Activated CD4-positive, alpha-beta T cell treated with anti-CD3 and anti-CD28 coated beads, Interleukin-2, amount 50 U/mL, for 4 hours (primary cell): Measurements from ENCODE around the gene ADO.
A peak's percentile ranks its signal among the peaks of the same experiment; 100 is the strongest.

Experiments
- DNase-seq, 2 experiments: peaks; one replicate each; pipeline ENCODE4 v3.0.0-alpha.2; 2020

ADO gene

GRCh38 chr10:62818426-62819011 is 14.0 kb downstream of the ADO start:
- peak; percentile 57 to 71 for DNase-seq

- DNase-seq: no peak
Measured at GRCh38 chr10:62819141-62819920, 14.8 kb downstream of the ADO start.

- no peak for DNase-seq
Measured at GRCh38 chr10:62820586-62820985, 16.1 kb downstream of the ADO start.

GRCh38 chr10:62826273-62826672 is 21.8 kb downstream of the ADO start:
- no peak for DNase-seq

GRCh38 chr10:62829622-62830021 is 25.1 kb downstream of the ADO start:
- DNase-seq: no peak

GRCh38 chr10:62830679-62831078 is 26.2 kb downstream of the ADO start:
- no peak for DNase-seq

GRCh38 chr10:62831346-62831745 is 26.8 kb downstream of the ADO start:
- DNase-seq: no peak

GRCh38 chr10:62839590-62839989 is 35.1 kb downstream of the ADO start:
- no peak for DNase-seq

- DNase-seq: no peak
Measured at GRCh38 chr10:62842983-62843382, 38.5 kb downstream of the ADO start.

- DNase-seq: no peak
Measured at GRCh38 chr10:62843600-62843999, 39.1 kb downstream of the ADO start.

- DNase-seq: peak; percentile 3 to 8
Measured at GRCh38 chr10:62844280-62845011, 39.9 kb downstream of the ADO start.

GRCh38 chr10:62847433-62847832 is 42.9 kb downstream of the ADO start:
- DNase-seq: no peak

- no peak for DNase-seq
Measured at GRCh38 chr10:62850646-62851045, 46.1 kb downstream of the ADO start.

GRCh38 chr10:62851442-62851841 is 46.9 kb downstream of the ADO start:
- no peak for DNase-seq

GRCh38 chr10:62852961-62853702 is 48.6 kb downstream of the ADO start:
- no peak for DNase-seq

- DNase-seq: no peak
Measured at GRCh38 chr10:62853710-62854109, 49.2 kb downstream of the ADO start.

- no peak for DNase-seq
Measured at GRCh38 chr10:62856021-62856420, 51.5 kb downstream of the ADO start.
